Measurements from ENCODE around the gene PPIL1. TPM values are rescaled to one million over a fixed set of nuclear protein-coding genes. Genes with fewer than 3 reads are reported as not detected.

PPIL1 gene
- total RNA-seq (10 to 100 TPM in 2 of 5 donors, 1 to 10 TPM in 1, under 1 TPM in 1, not detected in 1; 0.87 to 19.6 (median 7.8) TPM), polyA plus RNA-seq (10 to 100 TPM; 17.1 to 33.7 (median 18.4) TPM)
- long read RNA-seq, donor 1, transcript PPIL1-201 (4 exons, 1,739 nt): major isoform, 8 of 8 reads
- long read RNA-seq, donor 1, partial matches to known transcripts: 0 of 8 reads
- long read RNA-seq, donor 1, other reads (novel, unspliced or antisense): 0 of 8 reads
- long read RNA-seq, donor 2, transcript PPIL1-201 (4 exons, 1,739 nt): major isoform, 6 of 7 reads
- long read RNA-seq, donor 2, partial matches to known transcripts: 0 of 7 reads
- long read RNA-seq, donor 2, other reads (novel, unspliced or antisense): 0 of 7 reads
- long read RNA-seq, donor 3, transcript PPIL1-201 (4 exons, 1,739 nt): major isoform, 8 of 8 reads
- long read RNA-seq, donor 3, partial matches to known transcripts: 0 of 8 reads
- long read RNA-seq, donor 3, other reads (novel, unspliced or antisense): 0 of 8 reads
- long read RNA-seq, donor 4: 0 reads
- long read RNA-seq, donor 5, transcript PPIL1-201 (4 exons, 1,739 nt): major isoform, 16 of 25 reads
- long read RNA-seq, donor 5, partial matches to known transcripts: 9 of 25 reads
- long read RNA-seq, donor 5, other reads (novel, unspliced or antisense): 0 of 25 reads
- long read RNA-seq, donor 6, transcript PPIL1-201 (4 exons, 1,739 nt): major isoform, 22 of 53 reads
- long read RNA-seq, donor 6, partial matches to known transcripts: 17 of 53 reads
- long read RNA-seq, donor 6, other reads (novel, unspliced or antisense): 14 of 53 reads
- long read RNA-seq, donor 7, transcript PPIL1-201 (4 exons, 1,739 nt): major isoform, 16 of 24 reads
- long read RNA-seq, donor 7, partial matches to known transcripts: 8 of 24 reads
- long read RNA-seq, donor 7, other reads (novel, unspliced or antisense): 0 of 24 reads
- long read RNA-seq, donor 8, transcript PPIL1-201 (4 exons, 1,739 nt): major isoform, 11 of 11 reads
- long read RNA-seq, donor 8, partial matches to known transcripts: 0 of 11 reads
- long read RNA-seq, donor 8, other reads (novel, unspliced or antisense): 0 of 11 reads
- long read RNA-seq, donor 9, transcript PPIL1-201 (4 exons, 1,739 nt): major isoform, 8 of 8 reads
- long read RNA-seq, donor 9, partial matches to known transcripts: 0 of 8 reads
- long read RNA-seq, donor 9, other reads (novel, unspliced or antisense): 0 of 8 reads
- long read RNA-seq, donor 10, partial matches to known transcripts: 0 of 4 reads
- long read RNA-seq, donor 10, other reads (novel, unspliced or antisense): 0 of 4 reads

GRCh38 chr6:36874443-36875249 is at the start of gene PPIL1:
Gene PPIL1 (minus strand): TSS chr6:36874803. CDS start chr6:36874772, 31 bp downstream.
- peak within 1 kb of the TSS; percentile 80 to 92 (median 84) for H3K4me3 ChIP-seq
- H3K9me3 ChIP-seq: no peaks in the 10 kb centered on the region
- intact Hi-C loops (cut with DNase I; ENCODE audit: low total_unique reads): no loop called here
- peaks cover 10 to 28% (median 16%) of the 10 kb centered on the region in 4 donors for H3K4me1 ChIP-seq
- peaks cover 0 to 19% (median 16%) of the 10 kb centered on the region in 4 donors for H3K36me3 ChIP-seq
- no peaks in the 10 kb centered on the region for H3K27me3 ChIP-seq
- H3K27ac ChIP-seq: peak within 1 kb of the TSS; percentile 85 to 92 (median 90)
- TF ChIP-seq POLR2AphosphoS5 (IDR thresholded peaks at IDR 0.05) (peak in 2 of 3 donors; percentile 42 to 69), POLR2A (IDR thresholded peaks at IDR 0.05) (no peak), CTCF (IDR thresholded peaks at IDR 0.05) (peak in 1 of 7 experiments; percentile 35)
- peak; percentile 84 to 96 for DNase-seq
- 0% methylated on average over 38 to 54 of the region's 54 CpGs for WGBS, 5 donors

- TF ChIP-seq POLR2A (IDR thresholded peaks at IDR 0.05): no peak
- TF ChIP-seq EP300 (IDR thresholded peaks at IDR 0.05): no peak
- TF ChIP-seq CTCF (IDR thresholded peaks at IDR 0.05): no peak
- TF ChIP-seq POLR2AphosphoS5 (IDR thresholded peaks at IDR 0.05): no peak
- Histone ChIP-seq H3K9me3 (no peaks in the 10 kb centered on the region), H3K27ac (no peak overlapping the region), H3K4me1 (peaks cover 9 to 39% (median 23%) of the 10 kb centered on the region in 4 donors), H3K27me3 (no peaks in the 10 kb centered on the region), H3K4me3 (no peak overlapping the region), H3K36me3 (peaks cover 28 to 72% (median 66%) of the 10 kb centered on the region in 4 donors)
- DNase-seq: peak in 1 of 2 donors; percentile 37
- 84 to 94% (median 89%) methylated on average over 4 of the region's 4 CpGs for WGBS, 5 donors
- intact Hi-C loops (cut with DNase I; ENCODE audit: low total_unique reads): no loop called here
These were observed 49.5 kb upstream of the PPIL1 start for GRCh38 chr6:36924131-36924530.

- no peak overlapping the region for H3K4me3 ChIP-seq
- intact Hi-C loops (cut with DNase I; ENCODE audit: low total_unique reads): no loop called here
- no peak for DNase-seq
- no peaks in the 10 kb centered on the region for H3K9me3 ChIP-seq
- 77 to 91% (median 88%) methylated on average over 5 of the region's 5 CpGs for WGBS, 5 donors
- H3K4me1 ChIP-seq: peaks cover 10 to 39% (median 20%) of the 10 kb centered on the region in 4 donors
- no peak for TF ChIP-seq POLR2A (IDR thresholded peaks at IDR 0.05)
- TF ChIP-seq EP300 (IDR thresholded peaks at IDR 0.05): no peak
- TF ChIP-seq CTCF (IDR thresholded peaks at IDR 0.05): no peak
- TF ChIP-seq POLR2AphosphoS5 (IDR thresholded peaks at IDR 0.05): no peak
- no peaks in the 10 kb centered on the region for H3K27me3 ChIP-seq
- H3K36me3 ChIP-seq: peaks cover 41 to 100% (median 96%) of the 10 kb centered on the region in 4 donors
- H3K27ac ChIP-seq: peak overlapping the region in 4 of 5 donors; percentile 11 to 84 (median 54)
These were observed 45.9 kb upstream of the PPIL1 start for GRCh38 chr6:36920546-36920945.

Data from stomach (tissue), 19 donors.